Subcutaneous abdominal adipose tissue (tissue), 5 donors: ENCODE measurements around the gene KRT27.

Source experiments
- H3K27ac ChIP-seq: one replicate; pipeline ENCODE4 v1.7.0; 2013; ENCODE audit warnings: low read depth, mild to moderate bottlenecking, inconsistent platforms, low read length, moderate library complexity
- H3K27me3 ChIP-seq, 5 donors: one replicate each; pipeline ENCODE4 v1.7.0; 2013; ENCODE audit warnings: low read length in 5 of 5, inconsistent platforms in 1 of 5; ENCODE audit not compliant: control insufficient read depth in 5 of 5, insufficient read depth in 4 of 5
- H3K36me3 ChIP-seq, 5 donors: one replicate each; pipeline ENCODE4 v1.7.0; 2013; ENCODE audit warnings: low read length in 5 of 5; ENCODE audit not compliant: control insufficient read depth in 5 of 5, insufficient read depth in 5 of 5
- H3K4me1 ChIP-seq, 5 donors: one replicate each; pipeline ENCODE4 v1.7.0; 2013; ENCODE audit warnings: low read length in 5 of 5, mild to moderate bottlenecking in 3 of 5, moderate library complexity in 1 of 5; ENCODE audit not compliant: control insufficient read depth in 5 of 5, insufficient read depth in 5 of 5
- H3K4me3 ChIP-seq, 5 donors: one replicate each; pipeline ENCODE4 v1.7.0; 2013; ENCODE audit warnings: low read length in 5 of 5, low read depth in 1 of 5
- H3K9ac ChIP-seq, 5 donors: one replicate each; pipeline ENCODE4 v1.7.0; 2013; ENCODE audit warnings: low read length in 5 of 5, mild to moderate bottlenecking in 4 of 5, moderate library complexity in 3 of 5
- H3K9me3 ChIP-seq, 5 donors: one replicate each; pipeline ENCODE4 v1.7.0; 2013; ENCODE audit warnings: low read length in 5 of 5; ENCODE audit not compliant: control insufficient read depth in 5 of 5
- donor health status: healthy.
- donor health status: healthy.
- donor health status: healthy.
- donor health status: healthy.
- donor health status: healthy.

The KRT27 gene

GRCh38 chr17:40734018-40734417, 48.3 kb downstream of the KRT27 start:
- H3K4me3 ChIP-seq, result no peak overlapping the region
- no peaks in the 10 kb centered on the region for H3K4me1 ChIP-seq
- no peak overlapping the region for H3K9ac ChIP-seq
- H3K36me3 ChIP-seq, result no peaks in the 10 kb centered on the region
- no peak overlapping the region for H3K27ac ChIP-seq
- no peaks in the 10 kb centered on the region for H3K9me3 ChIP-seq
- H3K27me3 ChIP-seq, result peaks cover 0 to 9% (median 3%) of the 10 kb centered on the region in 5 donors

GRCh38 chr17:40730970-40731369, 51.4 kb downstream of the KRT27 start:
- Histone ChIP-seq H3K36me3 (no peaks in the 10 kb centered on the region), H3K4me1 (no peaks in the 10 kb centered on the region), H3K4me3 (no peak overlapping the region), H3K27ac (no peak overlapping the region), H3K9ac (no peak overlapping the region), H3K9me3 (no peaks in the 10 kb centered on the region), H3K27me3 (peaks cover 0 to 6% (median 3%) of the 10 kb centered on the region in 5 donors)

GRCh38 chr17:40727447-40728231, 54.7 kb downstream of the KRT27 start:
- no peaks in the 10 kb centered on the region for H3K36me3 ChIP-seq
- no peaks in the 10 kb centered on the region for H3K4me1 ChIP-seq
- H3K9ac ChIP-seq, result no peak overlapping the region
- H3K27me3 ChIP-seq, result peaks cover 0 to 10% (median 0%) of the 10 kb centered on the region in 5 donors
- no peak overlapping the region for H3K27ac ChIP-seq
- H3K9me3 ChIP-seq, result no peaks in the 10 kb centered on the region
- H3K4me3 ChIP-seq, result no peak overlapping the region

- Histone ChIP-seq H3K4me3 (no peak overlapping the region), H3K36me3 (no peaks in the 10 kb centered on the region), H3K4me1 (peaks cover 0 to 1% (median 0%) of the 10 kb centered on the region in 5 donors), H3K27me3 (peaks cover 0 to 10% (median 0%) of the 10 kb centered on the region in 5 donors), H3K9me3 (no peaks in the 10 kb centered on the region), H3K27ac (no peak overlapping the region), H3K9ac (no peak overlapping the region)
These were observed 55.4 kb downstream of the KRT27 start for GRCh38 chr17:40726919-40727318.
